WTC11 (cell line): ENCODE data around the gene ALS2. TPM values are rescaled to one million over a fixed set of nuclear protein-coding genes. Genes with fewer than 3 reads are reported as not detected.

Source experiments
- ATAC-seq: fragments of 200-7000 bp; cut with Tn5 transposase; 2 replicates; pipeline ENCODE4 v1.10.0; 2021; ENCODE audit warnings: mild to moderate bottlenecking, moderate library complexity
- CTCF ChIA-PET: fragments of 300-600 bp; sonication (Branson Sonifier 250); formaldehyde crosslinking; loops from one replicate; lab custom pipeline; 2021; ENCODE audit warnings: antibody characterized with exemption; lab: Charles Lee
- POLR2A ChIA-PET: fragments of 350-600 bp; sonication (Branson Sonifier 250); formaldehyde crosslinking; loops from one replicate; lab custom pipeline; 2021; ENCODE audit warnings: antibody characterized with exemption; lab: Charles Lee
- DNase-seq: peaks from one replicate; pipeline ENCODE4 v3.0.0; 2021; ENCODE audit warnings: low spot score
- H3K27ac Mint-ChIP-seq: 2 replicates; pipeline ENCODE4 v1.8.0; 2021; ENCODE audit warnings: mixed read lengths
- H3K27me3 Mint-ChIP-seq: 2 replicates; pipeline ENCODE4 v1.8.0; 2021; ENCODE audit warnings: low read depth, mild to moderate bottlenecking, moderate library complexity, mixed read lengths
- H3K36me3 Mint-ChIP-seq: 2 replicates; pipeline ENCODE4 v1.8.0; 2021; ENCODE audit warnings: mixed read lengths
- H3K4me1 Mint-ChIP-seq: 2 replicates; pipeline ENCODE4 v1.8.0; 2022; ENCODE audit warnings: mixed read lengths
- H3K4me3 Mint-ChIP-seq: 2 replicates; pipeline ENCODE4 v1.8.0; 2021; ENCODE audit warnings: mild to moderate bottlenecking, moderate library complexity, mixed read lengths
- H3K9me3 Mint-ChIP-seq: 2 replicates; pipeline ENCODE4 v1.8.0; 2021; ENCODE audit warnings: mixed read lengths
- AR ChIP-seq: fragments of 250-450 bp; sonication (Bioruptor Pico); IDR thresholded peaks from 2 replicates; pipeline ENCODE4 v1.9.0; 2021; ENCODE audit warnings: mild to moderate bottlenecking
- ATF1 ChIP-seq: sonication (generic); formaldehyde crosslinking; IDR thresholded peaks from 2 replicates; pipeline ENCODE4 v1.8.1; 2023; ENCODE audit warnings: mild to moderate bottlenecking, moderate library complexity, missing genetic modification reagents
- ATF2 ChIP-seq: sonication (generic); formaldehyde crosslinking; IDR thresholded peaks from 2 replicates; pipeline ENCODE4 v1.8.1; 2022; ENCODE audit warnings: low read depth, missing genetic modification reagents, borderline replicate concordance
- ATF6 ChIP-seq: sonication (generic); formaldehyde crosslinking; IDR thresholded peaks from 2 replicates; pipeline ENCODE4 v1.8.1; 2023; ENCODE audit warnings: mild to moderate bottlenecking, missing genetic modification reagents
- CREB1 ChIP-seq: sonication (generic); formaldehyde crosslinking; IDR thresholded peaks from 2 replicates; pipeline ENCODE4 v1.8.0; 2023; ENCODE audit warnings: mild to moderate bottlenecking, missing genetic modification reagents
- CREM ChIP-seq: sonication (generic); formaldehyde crosslinking; IDR thresholded peaks from 2 replicates; pipeline ENCODE4 v1.8.1; 2022; ENCODE audit warnings: mild to moderate bottlenecking, missing genetic modification reagents, moderate library complexity
- CTCF ChIP-seq: fragments of 200-600 bp; IDR thresholded peaks from 2 replicates; pipeline ENCODE4 v1.8.0; 2022; ENCODE audit warnings: antibody characterized with exemption
- E2F4 ChIP-seq: sonication (generic); formaldehyde crosslinking; IDR thresholded peaks from 2 replicates; pipeline ENCODE4 v1.8.1; 2022; ENCODE audit warnings: low read depth, mild to moderate bottlenecking, moderate library complexity, missing genetic modification reagents, borderline replicate concordance
- ETV6 ChIP-seq: sonication (generic); formaldehyde crosslinking; IDR thresholded peaks from 2 replicates; pipeline ENCODE4 v1.8.1; 2022; ENCODE audit warnings: mild to moderate bottlenecking, missing genetic modification reagents
- IRF1 ChIP-seq: sonication (generic); formaldehyde crosslinking; IDR thresholded peaks from 2 replicates; pipeline ENCODE4 v1.8.0; 2023; ENCODE audit warnings: missing genetic modification reagents
- JAZF1 ChIP-seq: fragments of 250-450 bp; sonication (Bioruptor Pico); IDR thresholded peaks from 2 replicates; pipeline ENCODE4 v1.9.0; 2021; ENCODE audit warnings: moderate library complexity, mild to moderate bottlenecking, inconsistent platforms
- JUN ChIP-seq: sonication (generic); formaldehyde crosslinking; IDR thresholded peaks from 2 replicates; pipeline ENCODE4 v1.8.0; 2023; ENCODE audit warnings: mild to moderate bottlenecking, missing genetic modification reagents
- MYBL2 ChIP-seq: sonication (generic); formaldehyde crosslinking; IDR thresholded peaks from 2 replicates; pipeline ENCODE4 v1.8.1; 2023; ENCODE audit warnings: mild to moderate bottlenecking, moderate library complexity, missing genetic modification reagents
- NFATC4 ChIP-seq: fragments of 250-450 bp; sonication (Bioruptor Pico); IDR thresholded peaks from 2 replicates; pipeline ENCODE4 v1.9.0; 2021; ENCODE audit warnings: mild to moderate bottlenecking
- NFE2L1 ChIP-seq: sonication (generic); formaldehyde crosslinking; IDR thresholded peaks from 2 replicates; pipeline ENCODE4 v1.8.1; 2023; ENCODE audit warnings: missing genetic modification reagents
- PREB ChIP-seq: sonication (generic); formaldehyde crosslinking; IDR thresholded peaks from 2 replicates; pipeline ENCODE4 v1.8.1; 2022; ENCODE audit warnings: mild to moderate bottlenecking, missing genetic modification reagents, moderate library complexity, borderline replicate concordance
- SMAD3 ChIP-seq: sonication (generic); formaldehyde crosslinking; IDR thresholded peaks from 2 replicates; pipeline ENCODE4 v1.8.0; 2022; ENCODE audit warnings: missing genetic modification reagents, mild to moderate bottlenecking, borderline replicate concordance
- SOX15 ChIP-seq: fragments of 250-450 bp; sonication (Bioruptor Pico); IDR thresholded peaks from 2 replicates; pipeline ENCODE4 v1.9.0; 2021; ENCODE audit warnings: mild to moderate bottlenecking
- TCF7 ChIP-seq: sonication (generic); formaldehyde crosslinking; IDR thresholded peaks from 2 replicates; pipeline ENCODE4 v1.8.0; 2022; ENCODE audit warnings: mild to moderate bottlenecking, low read depth, missing genetic modification reagents, moderate library complexity
- ZNF263 ChIP-seq: sonication (generic); formaldehyde crosslinking; IDR thresholded peaks from 2 replicates; pipeline ENCODE4 v1.8.1; 2022; ENCODE audit warnings: low read depth, mild to moderate bottlenecking, moderate library complexity, missing genetic modification reagents
- ZNF317 ChIP-seq: sonication (generic); formaldehyde crosslinking; IDR thresholded peaks from 2 replicates; pipeline ENCODE4 v1.8.1; 2023; ENCODE audit warnings: low read depth, mild to moderate bottlenecking, moderate library complexity, missing genetic modification reagents, borderline replicate concordance
- ZNF416 ChIP-seq: fragments of 250-450 bp; sonication (Bioruptor Pico); IDR thresholded peaks from 2 replicates; pipeline ENCODE4 v1.9.0; 2021; ENCODE audit warnings: mild to moderate bottlenecking, inconsistent platforms
- ZNF423 ChIP-seq: fragments of 250-450 bp; sonication (Bioruptor Pico); IDR thresholded peaks from 2 replicates; pipeline ENCODE4 v2.1.2; 2022; ENCODE audit warnings: mild to moderate bottlenecking, moderate library complexity
- total RNA-seq: library from RNA; stranded (reverse); gene quantifications from 3 replicates; pipeline ENCODE4 v1.2.3, GENCODE V29; 2021

ALS2 gene
- total RNA-seq, 1 experiment from 2014 or later, result 30.5 TPM

GRCh38 chr2:201669865-201670264, 110.9 kb downstream of the ALS2 start:
- peaks cover 6% of the 10 kb centered on the region for H3K4me1 Mint-ChIP-seq
- no peaks in the 10 kb centered on the region for H3K9me3 Mint-ChIP-seq
- POLR2A ChIA-PET, result no interaction called here
- no peak overlapping the region for H3K4me3 Mint-ChIP-seq
- DNase-seq (no peak), ATAC-seq (no peak)
- CTCF ChIA-PET, result no interaction called here
- no peak for TF ChIP-seq SMAD3 (CRISPR knock-in tag)
- no peak for TF ChIP-seq ZNF317 (CRISPR knock-in tag)
- TF ChIP-seq JAZF1 (CRISPR knock-in tag), result no peak
- TF ChIP-seq ATF6 (CRISPR knock-in tag), result no peak
- no peak for TF ChIP-seq IRF1 (CRISPR knock-in tag)
- no peak for TF ChIP-seq ZNF416 (CRISPR knock-in tag)
- TF ChIP-seq TCF7 (CRISPR knock-in tag), result no peak
- TF ChIP-seq CTCF, result no peak
- no peak for TF ChIP-seq E2F4 (CRISPR knock-in tag)
- peaks cover 13% of the 10 kb centered on the region for H3K27me3 Mint-ChIP-seq
- H3K36me3 Mint-ChIP-seq, result no peaks in the 10 kb centered on the region
- H3K27ac Mint-ChIP-seq, result no peak overlapping the region

GRCh38 chr2:201668402-201668910, 112.3 kb downstream of the ALS2 start:
- DNase-seq (no peak), ATAC-seq (no peak)
- TF ChIP-seq AR (CRISPR knock-in tag), result no peak
- TF ChIP-seq ETV6 (CRISPR knock-in tag), result no peak
- no peak for TF ChIP-seq CREM (CRISPR knock-in tag)
- TF ChIP-seq PREB (CRISPR knock-in tag), result no peak
- no peak for TF ChIP-seq SMAD3 (CRISPR knock-in tag)
- TF ChIP-seq ZNF263, result no peak
- no peak for TF ChIP-seq MYBL2 (CRISPR knock-in tag)
- no peak for TF ChIP-seq ZNF423 (CRISPR knock-in tag)
- TF ChIP-seq ATF2 (CRISPR knock-in tag), result no peak
- TF ChIP-seq CREB1 (CRISPR knock-in tag), result no peak
- TF ChIP-seq NFE2L1 (CRISPR knock-in tag), result no peak
- TF ChIP-seq NFATC4 (CRISPR knock-in tag), result no peak
- no peak for TF ChIP-seq SOX15 (CRISPR knock-in tag)
- no peak for TF ChIP-seq JUN (CRISPR knock-in tag)
- no peak for TF ChIP-seq ATF6 (CRISPR knock-in tag)
- no peak for TF ChIP-seq ATF1 (CRISPR knock-in tag)
- Mint-ChIP-seq H3K4me3 (no peak overlapping the region), H3K27me3 (peaks cover 13% of the 10 kb centered on the region), H3K27ac (no peak overlapping the region), H3K36me3 (no peaks in the 10 kb centered on the region), H3K4me1 (peaks cover 3% of the 10 kb centered on the region; the same call in 1 of the 2 replicates), H3K9me3 (no peaks in the 10 kb centered on the region)
- ChIA-PET CTCF (no interaction called here), POLR2A (no interaction called here)
